HG03558 (cell line): Measurements from ENCODE around the gene NR6A1.
"Not testable (repeated sequence)": the region's sequence is repeated elsewhere in the genome, so short reads cannot be mapped to it uniquely, and the experiment has no call there.

Experiments used
- ATAC-seq: cut with Tn5 transposase; IDR thresholded peaks from one replicate; pipeline ENCODE4 v1.9.1; 2021; ENCODE audit warnings: moderate number of reproducible peaks; ENCODE audit not compliant: unreplicated experiment; ENCODE audit errors: extremely low read depth

The NR6A1 gene

DNA sequence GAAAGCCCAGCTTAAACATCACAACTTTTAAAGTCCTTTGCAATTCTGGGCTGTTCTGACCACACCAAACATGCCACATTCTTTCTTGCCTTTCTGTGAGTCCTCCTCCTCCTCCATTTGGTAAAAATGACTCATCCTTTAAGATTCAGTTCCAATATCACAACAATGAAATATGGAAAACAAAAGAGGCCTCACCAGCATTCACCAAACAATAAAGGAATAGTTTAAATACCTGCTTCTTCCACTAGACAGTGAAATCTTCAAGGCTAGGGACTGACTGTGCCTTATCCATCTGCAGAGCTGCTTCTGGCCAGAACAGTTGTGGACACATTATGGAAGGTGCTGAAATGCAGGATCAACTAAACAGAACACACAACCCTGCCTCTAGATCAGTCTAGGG, 36.0 kb downstream of the NR6A1 start:
- ATAC-seq, result no peak

DNA sequence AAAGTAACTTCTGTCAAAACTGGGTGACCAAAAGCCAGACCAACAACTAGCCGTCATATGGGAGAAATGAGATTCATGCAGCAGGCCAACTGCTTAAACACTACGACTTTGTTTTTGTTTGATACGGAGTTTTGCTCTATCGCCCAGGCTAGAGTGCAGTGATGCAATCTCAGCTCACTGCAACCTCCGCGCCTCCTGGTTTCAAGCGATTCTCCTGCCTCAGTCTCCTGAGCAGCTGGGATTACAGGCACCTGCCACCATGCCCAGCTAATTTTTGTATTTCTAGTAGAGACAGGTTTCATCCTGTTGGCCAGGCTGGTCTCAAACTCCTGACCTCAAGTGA, 36.4 kb downstream of the NR6A1 start:
- ATAC-seq, result not testable (repeated sequence)

DNA sequence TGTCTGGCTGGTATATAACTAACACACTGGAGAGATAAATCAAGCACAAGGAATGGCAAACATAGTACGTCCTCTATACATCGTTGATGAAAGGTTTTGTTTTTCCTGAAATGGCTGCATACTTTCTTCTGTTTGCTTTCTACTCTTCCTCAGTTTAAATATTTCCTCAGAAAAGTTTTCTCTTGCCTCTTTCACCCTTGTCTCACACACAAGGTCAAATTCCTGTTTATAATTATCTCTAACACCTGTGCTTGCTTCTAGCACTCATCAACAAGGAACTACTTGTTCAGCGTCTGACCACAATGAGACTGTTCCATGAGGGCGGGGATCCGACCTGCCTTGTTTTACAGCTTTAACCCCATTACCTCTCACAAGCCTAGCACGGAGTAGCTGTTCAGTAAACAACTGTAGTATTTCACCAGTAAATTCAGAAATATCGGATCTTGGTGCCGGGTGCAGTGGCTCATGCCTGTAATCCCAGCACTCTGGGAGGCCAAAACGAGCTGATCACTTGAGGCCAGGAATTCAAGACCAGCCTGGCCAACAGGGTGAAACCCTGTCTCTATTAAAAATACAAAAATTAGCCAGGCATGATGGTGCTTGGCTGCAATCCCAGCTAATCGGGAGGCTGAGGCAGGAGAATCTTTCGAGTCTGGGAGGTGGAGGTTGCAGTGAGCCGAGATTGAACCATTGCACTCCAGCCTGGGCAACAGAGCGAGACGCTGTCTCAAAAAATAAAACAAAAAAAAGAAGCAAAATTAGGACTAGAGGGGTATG, 37.0 kb downstream of the NR6A1 start:
- no peak for ATAC-seq

DNA sequence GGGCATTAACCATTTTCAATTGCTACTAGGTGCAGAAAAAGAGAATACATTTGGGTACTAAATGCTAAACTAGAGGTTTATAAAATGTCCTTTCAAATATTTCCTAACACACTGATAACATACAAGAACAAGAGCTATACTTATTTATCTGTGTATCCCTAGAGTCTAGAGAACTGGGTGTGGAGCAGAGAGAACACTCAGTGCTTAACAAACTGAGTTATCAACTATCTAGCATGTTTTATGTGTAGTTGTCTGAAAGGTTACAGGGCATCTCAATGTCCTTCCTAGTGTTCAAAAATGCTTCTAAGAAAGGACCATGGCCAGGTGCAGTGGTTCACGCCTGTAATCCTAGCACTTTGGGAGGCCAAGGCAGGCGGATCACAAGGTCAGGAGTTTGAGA, 40.3 kb downstream of the NR6A1 start:
- ATAC-seq, result no peak

DNA sequence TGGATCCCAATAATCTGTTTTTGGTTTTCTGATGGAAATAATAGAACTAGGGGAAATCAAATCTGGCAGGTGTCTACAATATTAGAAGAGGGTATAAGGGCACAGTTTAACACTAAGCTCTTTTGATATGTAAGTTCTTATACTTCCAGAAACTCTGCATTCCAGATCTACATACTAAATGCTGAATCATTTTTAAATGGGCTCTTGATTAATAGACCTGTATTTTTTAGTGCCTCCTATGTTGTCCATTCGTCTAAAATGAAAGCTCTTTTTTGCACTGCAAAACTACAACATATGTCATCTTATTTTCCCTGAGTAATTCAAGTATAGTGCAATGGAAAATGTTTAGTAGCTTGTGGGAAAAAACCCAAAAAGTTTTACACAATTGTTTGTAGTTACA, 44.2 kb downstream of the NR6A1 start:
- no peak for ATAC-seq

DNA sequence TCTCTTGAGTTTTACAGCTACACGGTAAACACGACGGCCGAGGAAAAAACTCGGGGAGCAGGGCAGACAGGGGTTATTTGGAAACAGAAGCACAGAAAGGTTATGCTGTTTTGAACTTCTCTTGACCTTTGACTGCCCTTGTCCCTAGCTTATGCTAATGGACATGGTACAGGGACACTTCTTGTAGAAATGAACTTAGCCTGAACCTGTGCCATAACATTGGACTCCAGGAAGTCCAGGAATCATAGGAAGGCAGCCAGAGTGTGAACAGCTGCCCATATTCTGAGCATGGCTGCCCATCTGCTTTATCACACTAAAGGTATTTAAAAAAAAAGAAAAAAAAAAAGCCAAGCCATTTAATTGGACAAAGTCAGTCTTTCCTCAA, 46.1 kb downstream of the NR6A1 start:
- no peak for ATAC-seq

DNA sequence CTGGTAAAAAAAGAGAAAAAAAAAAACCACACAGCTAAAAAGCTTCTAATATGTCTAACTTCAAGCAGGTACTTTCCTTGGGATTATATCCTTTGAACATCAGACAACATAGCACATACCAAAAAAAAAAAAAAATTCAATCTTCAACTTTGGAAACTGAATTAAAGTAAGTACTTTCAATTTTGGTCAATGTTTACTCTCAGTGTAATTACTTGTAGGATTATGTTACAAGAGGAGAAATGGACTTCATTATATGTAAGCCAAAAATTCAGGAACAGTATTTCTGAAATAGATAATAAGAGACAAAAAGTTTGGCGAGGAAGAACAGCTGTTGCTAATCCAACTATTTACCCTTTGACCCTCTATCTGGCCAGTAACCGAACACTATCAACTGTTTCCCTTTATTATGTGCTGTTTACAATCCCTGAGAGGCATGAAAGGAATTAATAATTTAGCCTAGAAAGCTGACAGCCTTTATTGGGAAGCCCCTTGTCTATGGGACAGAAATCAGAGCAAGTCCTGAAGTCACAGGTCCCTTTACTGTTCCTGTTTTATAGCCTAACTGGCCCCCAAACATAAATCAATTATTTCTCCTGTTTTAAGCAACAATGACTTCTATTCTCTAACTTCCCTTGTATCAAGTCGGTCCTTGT, 46.6 kb downstream of the NR6A1 start:
- ATAC-seq, result no peak

DNA sequence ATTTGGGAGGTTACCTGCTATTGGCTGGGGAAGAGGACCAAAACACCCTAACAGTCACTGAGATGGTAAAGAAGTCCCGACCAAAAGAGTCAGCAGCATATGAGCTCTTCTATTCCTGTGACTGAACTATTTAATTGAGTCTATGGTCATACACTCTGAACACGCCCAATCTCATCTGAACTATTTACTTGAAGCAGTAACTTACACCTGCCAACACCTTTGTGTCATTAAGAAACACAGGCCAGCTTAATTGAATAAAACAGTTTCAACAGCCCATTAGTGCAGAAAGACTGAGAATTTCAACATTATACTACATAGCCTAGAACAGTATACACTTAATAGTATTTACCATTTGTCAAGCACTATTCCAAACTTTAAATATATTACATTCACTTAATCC, 47.8 kb downstream of the NR6A1 start:
- ATAC-seq, result no peak

DNA sequence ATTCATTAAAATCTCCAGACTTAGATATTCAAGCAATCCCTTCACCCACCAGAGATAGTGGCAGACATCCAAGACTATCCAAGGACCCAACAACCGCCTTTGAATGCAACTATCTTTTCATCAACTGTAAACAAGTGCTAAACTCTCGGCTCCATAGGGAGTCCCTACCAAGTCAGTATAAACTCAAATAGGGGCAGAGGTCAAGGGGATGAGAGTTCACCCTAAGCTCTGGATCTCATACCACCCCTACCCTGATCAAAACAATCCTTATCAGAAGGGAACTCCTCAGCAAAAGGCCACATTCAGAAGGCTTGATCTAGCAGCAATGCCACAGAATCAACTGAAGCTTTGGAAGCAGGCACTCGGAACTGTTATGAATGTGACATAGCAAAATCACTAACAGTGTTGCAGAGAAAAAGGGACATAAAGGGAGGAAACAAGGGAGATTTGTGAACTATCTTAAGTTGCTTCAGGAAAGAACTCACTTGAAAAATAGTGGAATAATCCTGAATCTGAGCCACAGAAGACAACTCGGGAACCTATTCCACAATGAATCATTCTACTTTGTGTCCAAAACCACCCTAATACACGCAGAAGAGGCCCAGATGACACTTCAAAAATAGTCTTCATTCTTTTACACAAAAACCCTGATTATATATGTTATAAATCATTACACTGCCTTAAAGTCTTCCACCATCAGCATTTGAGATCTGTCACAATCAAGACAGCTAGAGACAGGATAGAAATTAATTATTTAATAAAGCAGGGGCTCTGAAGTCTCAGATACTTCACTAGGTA, 49.8 kb downstream of the NR6A1 start:
- no peak for ATAC-seq

DNA sequence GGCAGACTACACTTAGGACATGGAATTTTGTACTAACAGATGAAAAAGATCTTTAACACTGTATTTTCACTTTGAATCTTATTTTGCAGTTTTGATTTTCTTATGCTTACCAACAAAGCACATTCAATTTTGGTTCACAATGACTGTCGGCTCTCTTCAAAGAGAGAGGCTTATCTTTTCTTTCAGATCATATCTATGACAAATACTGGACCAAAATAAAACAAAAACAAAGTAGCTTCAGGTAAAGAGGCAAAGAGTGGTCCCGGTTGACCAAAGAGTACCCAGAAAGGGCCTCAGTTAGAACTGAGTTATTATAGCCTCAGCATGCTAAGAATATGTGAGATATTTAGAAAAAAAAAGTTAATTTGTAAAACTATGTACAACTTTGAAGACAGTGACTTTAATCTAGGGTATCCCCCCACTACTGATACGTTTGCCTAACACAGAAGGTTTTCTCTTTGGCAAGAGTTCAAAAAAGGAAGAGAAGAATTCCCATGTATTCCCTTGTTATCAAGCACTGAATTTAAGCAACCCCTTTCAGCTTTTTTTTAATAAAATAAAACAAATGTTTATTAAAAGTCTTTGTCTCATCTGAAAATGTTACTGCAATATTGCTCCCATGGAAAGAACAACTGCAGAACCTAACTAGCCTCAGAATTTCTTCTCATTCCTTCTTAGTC, 50.5 kb downstream of the NR6A1 start:
- ATAC-seq, result no peak

DNA sequence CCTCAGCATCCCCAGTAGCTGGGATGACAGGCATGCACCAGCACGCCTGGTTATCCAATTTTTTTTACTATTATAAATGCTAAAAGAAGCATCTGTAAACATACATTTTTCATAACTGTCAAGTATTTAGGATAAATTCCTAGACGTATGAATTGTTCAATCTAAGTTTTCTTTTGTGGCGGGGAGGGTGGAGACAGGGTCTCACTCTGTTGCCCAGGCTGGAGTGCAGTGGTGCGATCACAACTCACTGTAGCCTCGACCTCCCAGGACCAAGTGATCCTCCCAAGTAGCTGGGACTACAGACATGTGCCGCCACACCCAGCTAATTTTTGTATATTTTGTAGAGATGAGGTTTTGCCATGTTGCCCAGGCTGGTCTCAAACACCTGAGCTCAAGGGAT, 52.2 kb downstream of the NR6A1 start:
- no peak for ATAC-seq

DNA sequence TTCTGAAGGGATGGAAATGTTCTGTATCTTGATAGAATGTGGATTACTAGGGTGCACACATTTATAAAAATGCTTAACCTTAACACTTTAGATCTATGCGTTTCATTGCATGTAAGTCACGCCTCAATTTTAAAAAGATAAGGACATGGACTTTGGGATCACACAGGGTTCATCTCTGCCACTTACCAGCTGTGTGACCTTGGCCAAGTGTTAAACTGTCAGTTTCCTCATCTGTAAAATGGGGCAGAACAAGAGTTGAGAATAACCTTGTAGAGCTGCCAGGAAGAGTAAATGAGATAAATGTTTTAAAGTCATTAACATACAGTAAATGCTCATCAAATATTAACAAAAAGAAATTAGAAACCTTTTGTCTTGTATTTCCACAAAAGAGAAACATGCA, 53.5 kb downstream of the NR6A1 start:
- no peak for ATAC-seq

DNA sequence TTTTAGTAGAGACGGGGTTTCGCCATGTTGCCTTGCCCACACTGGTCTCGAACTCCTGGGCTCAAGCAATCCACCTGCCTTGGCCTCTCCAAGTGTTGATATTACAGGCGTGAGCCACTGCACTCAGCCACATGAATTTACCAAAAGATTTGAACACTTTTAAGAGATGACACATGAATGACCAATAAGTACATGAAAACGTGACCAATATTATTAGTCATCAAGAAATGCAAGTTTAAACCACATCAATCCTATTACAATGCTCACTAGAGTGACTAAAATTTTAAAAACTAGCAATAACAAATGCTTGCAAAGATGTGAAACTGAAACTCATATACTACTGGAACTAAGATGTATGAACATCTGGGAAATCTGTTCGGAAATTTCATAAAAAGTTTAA, 54.3 kb downstream of the NR6A1 start:
- ATAC-seq, result no peak

DNA sequence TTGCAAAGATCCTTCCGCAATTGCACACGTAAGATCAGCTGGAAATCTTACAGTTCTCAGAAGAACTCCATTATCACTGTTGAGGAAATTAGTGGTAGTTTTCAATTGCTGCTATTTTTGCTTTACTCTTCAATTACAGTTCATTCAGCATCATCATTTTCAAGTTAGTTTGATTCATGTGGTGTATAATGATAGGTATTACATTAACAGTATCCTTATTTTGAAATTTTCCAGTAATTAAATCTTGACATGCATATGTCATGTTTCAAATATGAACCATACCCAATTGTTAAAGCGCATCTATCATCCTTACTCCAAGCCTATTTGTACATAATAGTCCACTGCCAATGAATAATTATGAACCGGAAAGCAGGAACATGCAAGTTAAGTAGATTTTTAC, 60.3 kb downstream of the NR6A1 start:
- no peak for ATAC-seq

DNA sequence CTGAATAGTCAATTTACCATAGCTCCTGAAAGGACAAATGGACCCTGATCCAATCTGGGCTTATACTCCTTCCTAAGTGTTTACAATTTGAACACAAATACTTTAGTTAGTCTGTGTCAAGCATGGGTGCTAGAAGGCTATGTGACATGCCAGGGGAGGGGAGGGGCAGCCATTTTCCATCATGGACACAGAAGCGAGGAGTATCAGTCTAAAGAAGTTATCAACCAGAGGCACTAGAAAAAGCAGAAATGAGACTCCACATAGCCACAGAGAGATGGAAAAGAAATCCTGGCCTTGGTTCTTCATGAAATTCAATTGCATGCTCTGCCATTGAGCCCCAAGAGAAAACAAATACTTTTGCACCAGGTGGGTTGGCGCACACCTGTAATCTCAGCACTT, 61.8 kb downstream of the NR6A1 start:
- no peak for ATAC-seq

DNA sequence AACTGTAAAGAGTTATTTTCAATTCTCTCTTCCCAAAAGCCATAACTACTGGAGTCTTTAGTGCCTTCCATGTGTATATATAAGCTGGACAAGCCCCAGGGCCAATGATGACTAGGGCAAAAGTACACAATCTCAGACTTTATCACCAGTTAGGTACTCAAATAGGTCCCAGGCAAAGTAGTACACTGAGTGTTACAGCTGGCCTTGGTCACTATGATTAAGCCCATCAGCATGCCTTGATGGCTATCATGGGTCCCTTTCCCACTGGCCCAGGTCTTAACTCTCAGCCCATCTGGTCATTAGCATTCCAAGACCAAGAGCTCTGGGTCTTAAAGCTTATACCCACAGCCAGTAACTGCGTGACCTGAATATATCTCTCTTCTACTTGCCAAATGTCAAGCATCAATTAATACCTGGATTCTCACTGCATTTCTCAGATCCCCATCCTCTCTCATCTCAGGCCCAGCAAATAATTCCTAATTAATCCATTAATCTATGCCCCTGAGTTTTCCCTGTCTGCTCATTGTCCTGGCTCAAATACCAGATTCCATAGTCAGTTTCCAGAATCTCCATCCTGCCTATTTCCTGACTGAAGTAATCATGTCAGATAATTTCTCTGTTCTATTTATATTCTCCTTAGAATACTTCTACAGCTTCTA, 62.3 kb downstream of the NR6A1 start:
- ATAC-seq, result no peak

DNA sequence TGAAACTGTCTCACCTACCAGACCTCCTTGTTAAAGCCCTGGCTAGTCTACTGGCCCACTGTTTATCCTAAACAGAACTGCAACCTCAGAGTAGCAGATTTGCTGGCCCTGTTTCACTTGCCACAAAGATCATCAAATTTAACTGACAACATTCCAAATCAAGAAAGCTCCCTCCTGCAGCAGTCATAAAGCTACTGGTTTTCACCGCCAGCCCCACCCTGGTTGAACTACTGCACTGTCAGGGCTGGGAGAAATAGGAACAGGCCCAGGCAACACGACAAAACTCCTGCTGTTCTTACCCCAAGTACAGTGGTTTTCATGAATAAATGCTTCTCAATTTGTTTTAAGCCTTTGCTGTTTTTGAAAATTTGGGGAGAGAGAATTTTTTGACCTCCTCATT, 63.0 kb downstream of the NR6A1 start:
- ATAC-seq, result no peak

DNA sequence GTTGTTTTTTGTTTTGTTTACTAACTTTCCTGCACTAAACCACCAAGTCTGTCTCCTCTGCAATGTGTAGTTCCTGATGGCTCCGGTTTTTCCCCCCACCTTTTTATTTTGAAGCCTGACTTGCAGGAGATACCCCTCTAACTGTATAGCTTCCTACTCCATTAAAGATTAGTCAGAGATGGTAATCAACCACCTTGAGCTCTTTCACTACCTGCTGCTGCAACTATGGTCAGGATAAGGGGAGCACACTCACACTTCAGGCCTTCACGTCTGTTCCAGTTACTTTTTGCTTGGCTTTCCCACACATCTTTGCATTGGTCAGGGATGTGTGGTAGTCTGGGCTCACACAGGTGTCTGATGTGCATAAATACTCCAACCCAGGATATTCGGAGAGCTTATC, 63.4 kb downstream of the NR6A1 start:
- ATAC-seq, result no peak

DNA sequence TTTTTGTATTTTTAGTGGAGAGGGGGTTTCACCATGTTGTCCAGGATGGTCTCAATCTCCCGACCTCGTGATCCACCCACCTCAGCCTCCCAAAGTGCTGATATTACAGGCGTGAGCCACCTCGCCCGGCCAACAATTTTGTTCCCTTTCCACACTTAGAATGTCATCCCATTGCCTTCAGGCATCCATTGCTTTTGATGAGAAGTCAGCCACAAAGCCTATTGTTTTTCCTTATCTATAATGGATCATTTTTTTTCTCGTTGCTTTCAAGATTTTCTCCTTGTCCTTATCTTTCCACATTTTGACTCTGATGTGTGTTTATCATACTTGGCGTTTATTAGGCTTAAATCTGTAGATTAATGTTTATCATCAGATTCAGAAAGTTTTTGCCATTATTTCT, 64.4 kb downstream of the NR6A1 start:
- no peak for ATAC-seq

DNA sequence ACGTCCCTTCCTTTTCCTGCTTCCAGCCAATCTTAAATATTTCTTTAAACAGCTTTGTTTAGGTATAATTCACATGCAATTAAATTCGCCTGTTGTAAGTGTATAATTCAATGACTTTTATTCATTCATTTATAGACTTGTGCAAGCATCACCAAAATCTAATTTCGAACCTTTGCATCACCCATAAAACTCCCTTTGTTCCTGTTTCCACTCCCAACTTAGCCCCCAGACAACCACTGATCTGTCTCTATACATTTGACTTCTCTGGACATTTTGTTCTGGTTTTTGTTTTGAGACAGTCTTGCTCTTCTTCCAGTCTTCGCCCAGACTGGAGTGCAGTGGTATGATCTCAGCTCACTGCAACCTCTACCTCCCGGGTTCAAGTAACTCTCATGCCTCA, 71.5 kb downstream of the NR6A1 start:
- no peak for ATAC-seq
